Measurements from ENCODE around the gene EPS8L1.
"Not testable (repeated sequence)": the region's sequence is repeated elsewhere in the genome, so short reads cannot be mapped to it uniquely, and the experiment has no call there.

Gene EPS8L1

DNA sequence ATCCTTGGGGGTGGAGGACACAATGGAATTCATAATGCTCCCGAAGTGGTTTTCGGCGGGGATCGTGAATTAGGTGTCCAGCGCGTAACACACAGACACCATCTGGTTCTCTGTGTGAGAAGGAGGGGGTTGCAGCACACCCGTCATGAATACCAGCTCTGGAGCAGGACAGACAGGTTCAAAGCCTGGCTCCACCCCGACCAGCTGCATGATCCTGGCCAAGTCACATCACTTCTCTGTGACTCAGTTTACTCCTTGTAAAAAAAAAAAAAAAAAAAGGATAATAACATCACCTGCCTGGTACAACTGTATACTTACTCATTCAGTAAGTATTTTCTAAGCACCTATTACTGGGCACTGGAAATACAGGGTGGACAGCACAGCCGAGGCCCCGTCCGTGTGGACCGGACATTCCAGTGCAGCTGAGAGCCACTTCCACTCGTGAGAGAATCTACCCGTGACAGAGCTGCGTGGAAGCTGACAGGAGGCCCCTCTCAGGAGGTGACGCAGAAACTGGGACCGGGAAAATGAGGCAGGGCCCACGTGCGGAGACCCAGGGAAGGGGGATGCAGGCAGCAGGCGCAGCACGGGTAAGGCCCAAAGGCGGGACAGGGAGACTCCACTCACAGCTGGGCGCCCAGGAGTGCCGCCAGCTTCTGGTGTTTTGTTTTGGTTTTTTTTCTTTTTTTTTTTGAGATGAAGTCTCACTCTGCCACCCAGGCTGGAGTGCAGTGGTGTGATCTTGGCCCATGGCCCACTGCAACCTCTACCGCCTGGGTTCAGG lies 24.7 kb upstream of the EPS8L1 start:
- DNase-seq, result no peak

GRCh38 chr19:55053735-55054134 lies 21.9 kb upstream of the EPS8L1 start:
- no peak for DNase-seq

DNA sequence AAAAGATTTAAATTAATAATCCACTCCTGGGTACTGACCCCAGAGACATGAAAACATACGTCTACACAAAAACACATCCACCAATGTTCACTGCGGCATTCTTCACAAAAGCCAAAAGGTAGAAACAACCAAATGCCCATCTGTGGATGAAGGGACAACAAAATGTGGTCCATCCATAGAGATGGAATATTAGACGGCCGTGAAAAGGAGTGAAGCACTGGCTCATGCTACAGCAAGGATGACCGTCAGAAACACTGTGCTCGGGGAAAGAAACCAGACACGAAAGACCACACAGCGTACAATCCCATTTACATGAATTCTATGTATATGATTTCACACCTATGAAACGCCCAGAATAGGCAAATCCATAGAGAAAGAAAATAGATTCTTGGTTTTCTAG lies 18.8 kb upstream of the EPS8L1 start:
- DNase-seq, result no peak

DNA sequence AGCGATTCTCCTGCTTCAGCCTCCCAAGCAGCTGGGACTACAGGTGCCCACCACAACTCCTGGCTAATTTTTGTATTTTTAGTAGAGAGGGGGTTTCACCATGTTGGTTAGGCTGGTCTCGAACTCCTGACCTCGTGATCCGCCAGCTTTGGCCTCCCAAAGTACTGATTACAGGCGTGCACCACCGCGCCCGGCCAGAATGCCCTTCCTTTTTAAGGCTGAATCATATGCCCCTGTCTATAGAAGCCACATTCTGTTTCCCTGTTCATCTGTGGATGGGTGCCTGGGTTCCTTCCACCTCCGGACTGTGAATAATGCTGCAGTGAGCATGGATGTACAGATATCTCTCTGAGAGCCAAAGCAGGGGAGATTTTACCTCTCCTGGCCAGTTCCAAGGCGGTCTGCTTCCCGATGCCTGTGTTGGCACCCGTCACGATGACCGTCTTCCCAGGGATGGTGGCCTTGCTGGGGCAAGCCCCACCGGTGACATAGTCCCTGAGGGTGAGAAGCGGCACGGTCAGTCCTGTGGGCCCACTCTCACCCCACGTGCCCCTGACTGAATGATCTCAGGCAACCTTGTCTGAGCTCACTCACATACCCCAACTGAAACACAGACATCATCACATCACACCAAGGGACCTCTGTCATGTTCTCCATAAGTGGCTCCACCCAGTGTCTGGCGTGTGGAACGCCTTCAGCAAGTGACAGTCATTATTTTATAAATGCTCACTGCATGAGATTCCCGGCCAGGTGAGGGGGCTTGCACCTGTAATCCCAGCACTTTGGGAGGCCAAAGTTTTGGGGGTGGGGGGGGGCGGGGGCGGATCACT lies 16.7 kb upstream of the EPS8L1 start:
- DNase-seq, result no peak

DNA sequence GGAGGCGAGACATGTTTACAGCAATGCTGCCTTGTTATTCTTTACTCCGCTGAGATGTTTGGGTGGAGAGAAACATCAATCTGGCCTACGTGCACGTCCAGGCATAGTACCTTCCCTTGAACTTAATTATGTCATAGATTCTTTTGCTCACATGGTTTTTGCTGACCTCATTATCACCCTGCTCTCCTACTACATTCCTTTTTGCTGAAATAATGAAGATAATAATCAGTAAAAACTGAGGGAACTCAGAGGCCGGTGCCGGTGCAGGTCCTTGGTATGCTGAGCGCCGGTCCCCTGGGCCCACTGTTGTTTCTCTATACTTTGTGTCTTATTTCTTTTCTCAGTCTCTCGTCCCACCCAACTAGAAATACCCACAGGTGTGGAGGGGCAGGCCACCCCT lies 15.4 kb upstream of the EPS8L1 start:
- DNase-seq, result not testable (repeated sequence)

GRCh38 chr19:55062735-55063491 lies 12.8 kb upstream of the EPS8L1 start, which contains the start of gene RDH13:
TSS of gene RDH13 (minus strand) at chr19:55063148. CDS start at chr19:55063032, 116 bp downstream.
- DNase-seq, result peak; percentile 99

DNA sequence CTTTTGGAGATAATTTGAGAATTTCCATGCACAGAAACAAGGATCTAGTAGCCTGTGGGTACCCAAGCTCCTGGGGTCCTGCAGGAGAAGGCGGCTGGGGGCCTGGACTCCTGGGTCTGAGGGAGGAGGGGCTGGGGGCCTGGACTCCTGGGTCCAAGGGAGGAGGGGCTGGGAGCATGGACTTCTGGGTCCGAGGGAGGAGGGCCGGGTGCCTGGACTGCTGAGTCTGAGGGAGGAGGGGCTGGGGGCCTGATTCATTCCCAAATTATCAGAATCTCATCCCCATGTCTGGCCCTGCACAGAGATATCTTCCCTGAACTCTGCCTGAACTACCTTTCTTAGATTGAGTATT lies 12.2 kb upstream of the EPS8L1 start:
- DNase-seq, result no peak

GRCh38 chr19:55065516-55065915 lies 10.2 kb upstream of the EPS8L1 start:
- not testable (repeated sequence) for DNase-seq

DNA sequence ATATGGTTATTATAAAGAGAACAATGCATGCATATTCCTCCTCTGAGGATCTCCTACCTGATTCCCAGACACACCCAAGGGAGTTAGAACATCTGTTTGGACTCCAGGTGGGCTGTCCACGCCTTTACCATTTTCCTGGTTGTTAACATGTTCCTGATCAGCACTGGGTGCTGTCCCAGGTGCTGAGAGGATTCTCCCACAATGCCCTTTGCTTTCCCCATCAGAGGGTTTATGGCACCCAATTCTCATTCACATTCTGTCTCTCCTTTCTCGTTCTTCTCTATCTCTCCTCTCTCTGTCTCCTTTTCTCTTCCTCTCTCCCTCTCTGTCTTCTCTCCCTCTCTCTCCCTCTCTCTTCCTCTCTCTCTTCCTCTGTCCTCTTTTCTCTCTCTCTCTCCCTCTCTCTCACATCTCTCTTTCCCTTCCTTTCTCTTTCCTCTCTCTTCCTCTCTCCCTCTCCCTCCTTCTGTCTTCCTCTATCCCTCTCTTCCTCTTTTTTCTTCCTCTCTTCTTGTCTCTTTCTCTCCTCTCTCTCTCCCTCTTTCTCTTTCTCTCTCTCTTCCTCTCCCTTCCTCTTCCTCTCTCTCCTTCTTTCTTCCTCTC lies 9.5 kb upstream of the EPS8L1 start:
- DNase-seq, result no peak

DNA sequence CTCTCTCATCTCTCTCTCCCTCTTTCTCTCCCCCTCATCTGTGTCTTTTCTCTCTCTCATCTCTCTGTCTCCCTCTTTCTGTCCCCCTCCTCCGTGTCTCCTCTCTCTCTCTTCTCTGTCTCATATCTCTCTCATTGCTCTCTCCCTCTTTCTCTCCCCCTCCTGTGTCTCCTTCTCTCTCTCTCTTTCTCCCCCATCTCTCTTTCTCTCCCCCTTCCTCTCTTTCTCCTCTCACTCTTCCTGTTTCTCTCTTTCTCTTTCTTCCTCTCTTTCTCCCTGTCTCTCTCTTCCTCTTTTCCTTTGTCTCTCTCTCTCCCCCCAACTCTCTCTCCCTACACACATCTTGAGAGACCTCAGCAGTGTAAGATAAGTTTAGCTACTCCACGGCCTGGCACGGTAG lies 7.8 kb upstream of the EPS8L1 start:
- DNase-seq, result no peak

GRCh38 chr19:55068950-55069864 lies 6.5 kb upstream of the EPS8L1 start:
- no peak for DNase-seq

GRCh38 chr19:55069865-55070197 lies 5.8 kb upstream of the EPS8L1 start:
- DNase-seq, result no peak

DNA sequence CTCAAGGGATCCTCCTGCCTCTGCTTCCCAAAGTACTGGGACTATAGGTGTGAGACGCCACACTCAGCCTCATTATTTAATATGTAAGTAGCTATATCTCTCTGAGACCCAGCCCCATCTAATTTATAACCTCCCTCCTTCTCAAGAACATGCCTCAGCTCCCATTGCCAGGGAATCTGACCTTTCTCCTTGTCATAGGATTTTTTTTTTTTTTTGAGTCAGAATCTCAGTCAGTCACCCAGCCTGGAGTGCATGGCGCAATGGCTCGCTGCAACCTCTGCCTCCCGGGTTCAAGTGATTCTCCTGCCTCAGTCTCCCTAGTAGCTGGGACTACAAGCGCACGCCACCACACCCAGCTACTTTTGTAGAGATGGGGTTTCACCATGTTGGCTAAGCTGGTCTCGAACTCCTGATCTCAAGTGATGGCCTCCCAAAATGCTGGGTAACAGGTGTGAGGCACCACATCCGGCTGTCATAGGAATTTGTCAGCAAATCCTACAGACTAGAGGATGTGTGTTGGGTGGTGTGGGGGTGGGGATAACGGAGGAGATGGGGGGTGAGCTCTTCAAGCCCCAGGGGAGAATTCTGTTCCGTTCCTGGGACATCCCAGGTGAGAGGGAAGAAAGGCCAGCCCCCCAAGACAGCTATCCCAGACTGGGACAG lies 5.1 kb upstream of the EPS8L1 start:
- no peak for DNase-seq

- no peak for DNase-seq
Observed at GRCh38 chr19:55071129-55071502, 4.6 kb upstream of the EPS8L1 start.

DNA sequence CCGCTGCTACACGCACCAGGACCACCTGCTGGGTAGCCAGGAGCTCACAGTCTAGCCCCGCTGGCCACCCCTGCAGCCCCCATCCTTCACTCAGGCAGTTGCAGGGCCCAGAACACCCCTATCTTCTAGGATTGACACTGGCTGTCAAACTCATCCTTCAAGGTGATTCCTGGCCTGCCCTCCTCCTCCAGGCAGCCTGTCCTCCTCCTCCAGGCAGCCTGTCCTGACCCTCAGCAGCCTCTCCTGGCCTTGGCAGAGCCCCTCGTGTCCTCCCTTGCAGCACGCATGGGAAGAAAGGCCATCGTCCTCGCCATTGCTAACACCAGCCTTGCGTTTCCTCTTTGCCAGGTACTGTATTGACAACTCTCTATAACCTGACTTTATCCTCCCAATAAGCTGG lies 3.8 kb upstream of the EPS8L1 start:
- no peak for DNase-seq

GRCh38 chr19:55076321-55076720 lies 652 bp downstream of the EPS8L1 start:
- DNase-seq, result no peak

DNA sequence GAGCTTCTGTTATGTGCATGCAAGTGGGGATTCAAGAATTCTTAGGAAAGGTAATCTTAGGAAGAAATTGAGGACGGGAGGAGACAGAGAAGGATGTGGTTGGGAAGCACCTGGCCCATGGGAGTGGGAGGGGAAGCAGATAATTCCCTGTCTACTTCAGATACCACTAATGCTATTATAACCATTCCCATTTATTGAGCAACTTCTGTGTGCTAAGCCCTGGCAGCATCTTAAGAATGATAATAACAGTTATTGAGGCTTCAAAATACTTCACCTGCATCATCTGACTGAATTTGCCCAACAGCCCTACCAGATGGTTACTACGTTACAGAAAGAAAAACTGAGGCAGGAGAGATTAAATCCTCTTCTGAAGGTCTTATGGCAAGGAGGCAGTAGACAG lies 1.4 kb downstream of the EPS8L1 start:
- DNase-seq, result no peak

DNA sequence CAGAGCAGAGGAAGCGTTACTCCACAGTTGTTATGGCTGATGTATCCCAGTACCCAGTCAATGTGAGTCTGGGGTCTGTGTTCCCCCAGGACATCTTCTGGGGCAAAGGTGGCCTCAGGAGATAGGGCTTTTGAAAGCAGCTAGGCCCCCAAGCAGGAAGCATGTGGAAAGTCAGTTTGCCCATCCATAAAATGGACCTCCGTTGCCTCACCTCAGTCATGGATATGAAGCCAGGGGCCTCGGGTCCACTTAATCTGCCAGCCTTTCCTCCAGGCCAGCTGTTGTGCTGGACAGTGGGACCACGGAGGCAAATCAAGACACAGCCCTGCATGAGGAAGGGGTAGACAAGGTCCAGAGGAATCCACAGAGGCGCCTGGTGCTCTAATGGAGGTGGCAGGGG lies 3.3 kb downstream of the EPS8L1 start:
- no peak for DNase-seq

GRCh38 chr19:55079400-55080038 lies 3.9 kb downstream of the EPS8L1 start:
- DNase-seq, result no peak

GRCh38 chr19:55080121-55080967 lies 4.7 kb downstream of the EPS8L1 start:
- peak; percentile 83 for DNase-seq
